SK-N-SH (cell line): Measurements from ENCODE around the gene APOO. TPM values are rescaled to one million over a fixed set of nuclear protein-coding genes. Genes with fewer than 3 reads are reported as not detected.

ENCODE experiments used
- CTCF ChIA-PET: fragments of 300-600, 350-600 bp; formaldehyde crosslinking; extraction: SDS; loops from one replicate; lab custom pipeline; 2021; lab: Yijun Ruan, JAX
- POLR2A ChIA-PET: fragments of 350-600 bp; sonication (Branson Sonifier 250); formaldehyde crosslinking; extraction: SDS; loops from one replicate; lab custom pipeline; 2020; ENCODE audit warnings: antibody characterized with exemption, inconsistent platforms; lab: Yijun Ruan, JAX
- DNase-seq: peaks from one replicate; pipeline ENCODE4 v3.0.0; 2012
- H2AFZ ChIP-seq: fragments of 200-600 bp; sonication (generic); 2 replicates; pipeline ENCODE4 v1.8.1; 2016; ENCODE audit warnings: antibody characterized with exemption, mild to moderate bottlenecking, low read depth
- H3F3A ChIP-seq: fragments of 200-600 bp; sonication (generic); replicated peaks from 2 replicates; pipeline ENCODE3; 2016; ENCODE audit warnings: antibody characterized with exemption, mild to moderate bottlenecking; ENCODE audit not compliant: insufficient read depth
- H3K27ac ChIP-seq, 2 experiments: fragments of 200-500 bp in 1 of 2; fragments of 200-600 bp in 1 of 2; sonication (Bioruptor generic) in 1 of 2; sonication (generic), shearing (Covaris generic) in 1 of 2; 2 replicates each; pipeline versions ENCODE4 v1.5.1 to v1.6.1; 2014 to 2016; ENCODE audit warnings: low read depth in 2 of 2, inconsistent platforms in 1 of 2, low read length in 1 of 2, mild to moderate bottlenecking in 1 of 2, mixed read lengths in 1 of 2
- H3K27me3 ChIP-seq: fragments of 200-600 bp; sonication (generic), shearing (Covaris generic); 2 replicates; pipeline ENCODE4 v1.6.1; 2016; ENCODE audit warnings: mixed run types; ENCODE audit not compliant: insufficient read depth
- H3K36me3 ChIP-seq, 2 experiments: fragments of 200-500 bp in 1 of 2; fragments of 200-600 bp in 1 of 2; sonication (Bioruptor generic) in 1 of 2; sonication (generic) in 1 of 2; replicated peaks in 1 of 2; 2 replicates each; pipeline versions ENCODE3 to v1.5.1; 2014 to 2016; ENCODE audit warnings: low read length in 1 of 2, mild to moderate bottlenecking in 1 of 2; ENCODE audit not compliant: insufficient read depth in 2 of 2, control insufficient read depth in 1 of 2
- H3K4me1 ChIP-seq, 2 experiments: fragments of 200-500 bp in 1 of 2; fragments of 200-600 bp in 1 of 2; sonication (Bioruptor generic) in 1 of 2; sonication (generic), shearing (Covaris generic) in 1 of 2; 2 replicates each; pipeline versions ENCODE4 v1.5.1 to v1.6.1; 2014 to 2016; ENCODE audit warnings: low read depth in 1 of 2, low read length in 1 of 2, mixed run types in 1 of 2; ENCODE audit not compliant: insufficient read depth in 2 of 2, control insufficient read depth in 1 of 2
- H3K4me2 ChIP-seq: fragments of 200-600 bp; sonication (generic), shearing (Covaris generic); 2 replicates; pipeline ENCODE4 v1.6.1; 2017; ENCODE audit warnings: mixed run types
- H3K4me3 ChIP-seq, 2 experiments: fragments of 200-500 bp in 1 of 2; fragments of 200-600 bp in 1 of 2; sonication (Bioruptor generic) in 1 of 2; sonication (generic), shearing (Covaris generic) in 1 of 2; 2 replicates each; pipeline versions ENCODE4 v1.5.1 to v1.8.1; 2014 to 2016; ENCODE audit warnings: low read depth in 2 of 2, inconsistent platforms in 1 of 2, low read length in 1 of 2, mild to moderate bottlenecking in 1 of 2, mixed read lengths in 1 of 2, moderate library complexity in 1 of 2
- H3K79me2 ChIP-seq: fragments of 200-600 bp; sonication (generic); 2 replicates; pipeline ENCODE4 v1.8.1; 2017; ENCODE audit warnings: mild to moderate bottlenecking; ENCODE audit not compliant: insufficient read depth
- H3K9ac ChIP-seq: fragments of 200-600 bp; sonication (generic); 2 replicates; pipeline ENCODE4 v1.6.1; 2017; ENCODE audit warnings: mixed run types
- H3K9me2 ChIP-seq: fragments of 200-600 bp; sonication (generic); 2 replicates; pipeline ENCODE4 v1.6.1; 2017; ENCODE audit warnings: mixed run types
- H3K9me3 ChIP-seq: fragments of 200-600 bp; sonication (generic); 2 replicates; pipeline ENCODE4 v1.6.1; 2017; ENCODE audit warnings: mixed run types, mild to moderate bottlenecking, moderate library complexity
- H4K20me1 ChIP-seq: fragments of 200-600 bp; sonication (generic); 2 replicates; pipeline ENCODE4 v1.6.1; 2017; ENCODE audit warnings: mild to moderate bottlenecking, mixed run types; ENCODE audit not compliant: insufficient read depth
- EZH2phosphoT487 ChIP-seq: fragments of 200-600 bp; sonication (generic); IDR thresholded peaks from 2 replicates; pipeline ENCODE4 v1.6.1; 2017; ENCODE audit warnings: low read depth, mixed run types, mild to moderate bottlenecking, antibody characterized with exemption, moderate library complexity, borderline replicate concordance
- FOSL2 ChIP-seq: IDR thresholded peaks from 2 replicates; pipeline ENCODE4 v1.4.0; 2012; ENCODE audit warnings: low read depth, mild to moderate bottlenecking, moderate library complexity, borderline replicate concordance
- FOXJ3 ChIP-seq: sonication (generic); formaldehyde crosslinking; IDR thresholded peaks from 2 replicates; pipeline ENCODE4 v1.5.1; 2020; ENCODE audit warnings: mild to moderate bottlenecking, missing genetic modification reagents
- GABPA ChIP-seq: IDR thresholded peaks from 2 replicates; pipeline ENCODE4 v1.4.0; 2012; ENCODE audit warnings: low read depth, mild to moderate bottlenecking
- IRF3 ChIP-seq: fragments of 150-350 bp; IDR thresholded peaks from 2 replicates; pipeline ENCODE4 v1.6.1; 2016; ENCODE audit warnings: mild to moderate bottlenecking, low read depth, low read length
- JUND ChIP-seq: IDR thresholded peaks from 2 replicates; pipeline ENCODE4 v1.4.0; 2012
- MEF2A ChIP-seq: IDR thresholded peaks from 2 replicates; pipeline ENCODE4 v1.4.0; 2012; ENCODE audit warnings: low read depth, borderline replicate concordance
- MXI1 ChIP-seq: IDR thresholded peaks from 2 replicates; pipeline ENCODE4 v1.6.1; 2012; ENCODE audit warnings: mild to moderate bottlenecking, low read depth, low read length, improper control_type of control experiment
- NFIC ChIP-seq: IDR thresholded peaks from 2 replicates; pipeline ENCODE4 v1.4.0; 2012; ENCODE audit warnings: borderline replicate concordance
- POLR2AphosphoS5 ChIP-seq: IDR thresholded peaks from 2 replicates; pipeline ENCODE4 v1.6.1; 2012; ENCODE audit warnings: low read depth, low read length
- RCOR1 ChIP-seq: fragments of 150-350 bp; IDR thresholded peaks from 2 replicates; pipeline ENCODE4 v1.6.1; 2017; ENCODE audit warnings: antibody characterized with exemption, low read length
- RFX5 ChIP-seq: IDR thresholded peaks from 2 replicates; pipeline ENCODE4 v1.6.1; 2012; ENCODE audit warnings: mild to moderate bottlenecking, improper control_type of control experiment, low read length
- RXRA ChIP-seq: IDR thresholded peaks from 2 replicates; pipeline ENCODE4 v1.4.0; 2012; ENCODE audit warnings: low read depth, mild to moderate bottlenecking, borderline replicate concordance
- SMC3 ChIP-seq: IDR thresholded peaks from 2 replicates; pipeline ENCODE4 v1.6.1; 2012; ENCODE audit warnings: low read depth, low read length, improper control_type of control experiment
- TAF1 ChIP-seq: IDR thresholded peaks from 2 replicates; pipeline ENCODE4 v1.6.1; 2012; ENCODE audit warnings: low read depth, mild to moderate bottlenecking, low read length, moderate library complexity, borderline replicate concordance
- TEAD4 ChIP-seq: IDR thresholded peaks from 2 replicates; pipeline ENCODE4 v1.4.0; 2012; ENCODE audit warnings: mild to moderate bottlenecking, borderline replicate concordance; ENCODE audit not compliant: insufficient read depth
- USF1 ChIP-seq: IDR thresholded peaks from 2 replicates; pipeline ENCODE4 v1.4.0; 2012; ENCODE audit warnings: low read depth, borderline replicate concordance
- YY1 ChIP-seq: IDR thresholded peaks from 2 replicates; pipeline ENCODE4 v1.4.0; 2012; ENCODE audit warnings: low read depth, mild to moderate bottlenecking
- WGBS: methylation state at CpG from one replicate; pipeline ENCODE4 v1.1.6; 2017; ENCODE audit warnings: low lambda C conversion rate; 5-methylcytosine and 5-hydroxymethylcytosine counted together
- polyA plus RNA-seq, 3 experiments: library from polyadenylated mRNA; depleted of rRNA; stranded (reverse); fragments of >200 nt; gene quantifications; 2 replicates each; pipeline ENCODE4 v1.2.3, GENCODE V29; 2012
- TF ChIP-seq, protein P1 (sequence below): IDR thresholded peaks from 2 replicates; pipeline ENCODE4; 2012

APOO gene
- polyA plus RNA-seq, 1 of the 3 experiments (the other 2 are of a cell fraction): 22.0 TPM

DNA sequence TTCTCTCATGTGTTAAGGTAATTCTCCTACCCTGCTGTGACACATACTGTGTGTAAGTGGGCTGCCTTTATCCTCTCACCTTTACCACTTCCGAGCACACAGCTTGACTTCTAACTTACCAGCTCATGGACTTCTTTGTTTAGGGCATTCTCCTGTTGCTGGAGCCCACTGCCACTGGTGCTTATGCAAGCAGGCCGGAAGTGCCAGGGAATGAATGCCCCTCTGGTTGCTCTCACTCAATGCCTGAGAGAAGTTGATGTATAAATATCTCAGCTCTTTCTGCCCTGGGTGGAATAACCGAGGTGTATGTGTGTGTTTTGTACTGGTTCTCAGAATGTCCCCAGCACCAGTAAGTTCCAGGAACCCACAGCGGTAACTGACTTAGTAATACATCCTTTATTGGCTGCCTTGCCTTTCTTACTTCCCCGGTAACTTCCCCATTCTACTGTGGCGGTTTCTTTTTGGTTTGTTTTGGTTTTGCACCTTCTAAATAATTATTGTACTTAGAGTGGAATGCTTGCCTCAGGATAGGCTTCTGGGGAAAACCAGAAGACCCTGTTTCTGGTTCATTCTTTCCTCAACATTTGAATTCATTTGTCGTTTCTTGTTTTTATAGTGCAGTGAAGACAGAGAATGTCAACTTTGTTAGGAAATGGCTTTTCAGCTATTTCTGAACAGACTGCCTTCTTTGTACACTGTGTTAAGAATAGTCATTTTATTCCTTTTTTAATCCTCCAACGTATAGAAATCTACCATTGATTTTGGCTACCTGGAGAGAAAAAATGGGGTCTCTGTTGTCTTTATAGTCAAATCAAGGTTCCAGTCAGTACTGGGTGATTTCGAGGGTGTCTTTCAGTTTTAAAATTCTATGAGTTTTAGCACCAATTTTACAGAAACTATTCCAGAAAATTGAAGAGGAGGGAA, 45.5 kb upstream of the APOO start:
- TF ChIP-seq TAF1 (no peak), NFIC (no peak), USF1 (no peak)
- Histone ChIP-seq H3K9me3 (no peaks in the 10 kb centered on the region), H3K4me3 (no peak overlapping the region), H4K20me1 (no peaks in the 10 kb centered on the region), H3K4me1 (no peaks in the 10 kb centered on the region), H3K9ac (no peak overlapping the region), H3K27ac (no peak overlapping the region), H3K9me2 (no peaks in the 10 kb centered on the region), H3K4me2 (no peak overlapping the region), H2AFZ (no peak overlapping the region; the same call in 1 of the 2 replicates), H3K36me3 (no peaks in the 10 kb centered on the region), H3K79me2 (no peaks in the 10 kb centered on the region), H3F3A (no peaks in the 10 kb centered on the region), H3K27me3 (no peaks in the 10 kb centered on the region; the same call in 1 of the 2 replicates)
- POLR2A ChIA-PET: no interaction called here
- CTCF ChIA-PET: no interaction called here
- DNase-seq: no peak
- 36% methylated on average over 9 of the region's 9 CpGs for WGBS

DNA sequence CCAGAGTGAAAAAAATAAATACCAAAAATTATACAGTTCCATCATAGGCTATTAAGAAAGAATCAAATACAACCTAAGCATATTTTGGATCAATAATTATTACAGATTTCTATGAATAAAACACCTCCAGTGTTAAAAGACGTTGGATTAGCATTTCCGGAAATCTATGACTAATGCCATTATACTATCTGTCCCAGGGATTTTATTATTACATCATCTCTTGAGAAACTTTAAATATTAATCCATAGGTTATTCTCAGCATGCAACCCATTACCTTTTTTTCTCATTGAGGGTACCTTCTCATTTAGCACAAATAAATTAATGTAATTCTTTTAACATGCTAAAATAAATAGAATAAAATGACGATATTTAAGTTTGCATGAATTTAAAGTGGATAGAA, 44.7 kb upstream of the APOO start:
- Histone ChIP-seq H3K4me2 (no peak overlapping the region), H3K4me1 (no peaks in the 10 kb centered on the region), H4K20me1 (no peaks in the 10 kb centered on the region), H2AFZ (no peak overlapping the region), H3K27me3 (no peaks in the 10 kb centered on the region; the same call in 1 of the 2 replicates), H3K9ac (no peak overlapping the region), H3F3A (no peaks in the 10 kb centered on the region), H3K79me2 (no peaks in the 10 kb centered on the region), H3K4me3 (no peak overlapping the region), H3K36me3 (no peaks in the 10 kb centered on the region), H3K9me3 (no peaks in the 10 kb centered on the region), H3K27ac (no peak overlapping the region), H3K9me2 (no peaks in the 10 kb centered on the region)
- CTCF ChIA-PET: no interaction called here
- TF ChIP-seq, protein P1, sequence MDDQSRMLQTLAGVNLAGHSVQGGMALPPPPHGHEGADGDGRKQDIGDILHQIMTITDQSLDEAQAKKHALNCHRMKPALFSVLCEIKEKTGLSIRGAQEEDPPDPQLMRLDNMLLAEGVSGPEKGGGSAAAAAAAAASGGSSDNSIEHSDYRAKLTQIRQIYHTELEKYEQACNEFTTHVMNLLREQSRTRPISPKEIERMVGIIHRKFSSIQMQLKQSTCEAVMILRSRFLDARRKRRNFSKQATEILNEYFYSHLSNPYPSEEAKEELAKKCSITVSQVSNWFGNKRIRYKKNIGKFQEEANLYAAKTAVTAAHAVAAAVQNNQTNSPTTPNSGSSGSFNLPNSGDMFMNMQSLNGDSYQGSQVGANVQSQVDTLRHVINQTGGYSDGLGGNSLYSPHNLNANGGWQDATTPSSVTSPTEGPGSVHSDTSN: no peak
- TF ChIP-seq EZH2phosphoT487 (no peak), RCOR1 (no peak), RFX5 (no peak), POLR2AphosphoS5 (no peak), GABPA (no peak), TEAD4 (no peak), MEF2A (no peak), FOXJ3 (CRISPR knock-in tag) (no peak), YY1 (no peak), SMC3 (no peak), RXRA (no peak), JUND (no peak), IRF3 (no peak), FOSL2 (no peak), MXI1 (no peak), NFIC (no peak)
- POLR2A ChIA-PET: no interaction called here
- no peak for DNase-seq
- 42% methylated on average over 3 of the region's 3 CpGs for WGBS
